Panc1 (cell line): ENCODE results near the gene CDIPT.
"Not testable (repeated sequence)": the region's sequence is repeated elsewhere in the genome, so short reads cannot be mapped to it uniquely, and the experiment has no call there.

Source experiments
- CTCF ChIP-seq: fragments of 450-650 bp; IDR thresholded peaks from 2 replicates; pipeline ENCODE4 v1.5.1; 2017; ENCODE audit warnings: mild to moderate bottlenecking
- POLR2AphosphoS5 ChIP-seq: IDR thresholded peaks from 2 replicates; pipeline ENCODE4 v1.6.1; 2012; ENCODE audit warnings: mild to moderate bottlenecking, low read depth, low read length, moderate library complexity
- REST ChIP-seq, 2 experiments: IDR thresholded peaks; 2 replicates each; pipeline ENCODE4 v1.6.1; 2011 to 2012; ENCODE audit warnings: low read depth in 2 of 2, control low read depth in 1 of 2, low read length in 1 of 2, mild to moderate bottlenecking in 1 of 2, moderate library complexity in 1 of 2; ENCODE audit not compliant: insufficient read depth in 1 of 2

GRCh38 chr16:29869067-29869466 lies 6.0 kb upstream of the CDIPT start:
- TF ChIP-seq CTCF; REST (IDR thresholded peaks at IDR 0.05; ENCODE audit: insufficient read depth in 1 of 2, low read depth in 2 of 2, low read length in 1 of 2); POLR2AphosphoS5: not testable (repeated sequence)
